ENCODE data around the gene ATF7.

DNA sequence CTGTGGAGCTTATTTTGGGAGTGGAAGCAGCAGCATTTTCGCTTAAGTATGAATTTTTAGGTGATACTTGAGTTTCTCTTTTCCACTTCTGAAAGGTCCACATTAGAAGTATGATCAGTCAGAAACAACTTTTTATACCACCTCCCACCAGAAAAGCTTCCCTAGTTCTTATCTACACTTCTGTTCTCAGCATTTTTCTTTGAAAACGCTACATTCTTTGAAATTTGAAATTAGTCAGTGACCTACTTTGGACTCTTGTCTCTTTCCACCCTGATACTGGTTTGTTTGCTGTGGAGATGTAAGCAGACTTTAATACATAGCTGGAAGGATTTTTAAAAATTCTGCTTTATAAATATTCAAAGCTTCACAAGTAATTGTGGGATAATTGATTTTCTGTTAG, 152.1 kb downstream of the ATF7 start:
- TF ChIP-seq, protein P1, sequence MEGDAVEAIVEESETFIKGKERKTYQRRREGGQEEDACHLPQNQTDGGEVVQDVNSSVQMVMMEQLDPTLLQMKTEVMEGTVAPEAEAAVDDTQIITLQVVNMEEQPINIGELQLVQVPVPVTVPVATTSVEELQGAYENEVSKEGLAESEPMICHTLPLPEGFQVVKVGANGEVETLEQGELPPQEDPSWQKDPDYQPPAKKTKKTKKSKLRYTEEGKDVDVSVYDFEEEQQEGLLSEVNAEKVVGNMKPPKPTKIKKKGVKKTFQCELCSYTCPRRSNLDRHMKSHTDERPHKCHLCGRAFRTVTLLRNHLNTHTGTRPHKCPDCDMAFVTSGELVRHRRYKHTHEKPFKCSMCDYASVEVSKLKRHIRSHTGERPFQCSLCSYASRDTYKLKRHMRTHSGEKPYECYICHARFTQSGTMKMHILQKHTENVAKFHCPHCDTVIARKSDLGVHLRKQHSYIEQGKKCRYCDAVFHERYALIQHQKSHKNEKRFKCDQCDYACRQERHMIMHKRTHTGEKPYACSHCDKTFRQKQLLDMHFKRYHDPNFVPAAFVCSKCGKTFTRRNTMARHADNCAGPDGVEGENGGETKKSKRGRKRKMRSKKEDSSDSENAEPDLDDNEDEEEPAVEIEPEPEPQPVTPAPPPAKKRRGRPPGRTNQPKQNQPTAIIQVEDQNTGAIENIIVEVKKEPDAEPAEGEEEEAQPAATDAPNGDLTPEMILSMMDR (conservative IDR thresholded peaks at IDR 0.05; ENCODE audit: low read depth, low read length): no peak
- TF ChIP-seq CEBPB (IDR thresholded peaks at IDR 0.05; ENCODE audit: low read depth, low read length): no peak
- no peak for TF ChIP-seq POLR2A (IDR thresholded peaks at IDR 0.05; ENCODE audit: low read depth, low read length)
- no peak for TF ChIP-seq USF2 (IDR thresholded peaks at IDR 0.05; ENCODE audit: low read depth, low read length)
- no peak for TF ChIP-seq SMC3 (IDR thresholded peaks at IDR 0.05; ENCODE audit: low read depth, low read length)
- TF ChIP-seq MAZ (IDR thresholded peaks at IDR 0.05; ENCODE audit: borderline replicate concordance, low read depth, low read length): no peak
- no peak for TF ChIP-seq NFE2L2 (IDR thresholded peaks at IDR 0.05; ENCODE audit: low read depth, low read length)

Measured in IMR-90 (cell line).